ENCODE results near the gene CST7.
"Not testable (repeated sequence)": the region's sequence is repeated elsewhere in the genome, so short reads cannot be mapped to it uniquely, and the experiment has no call there.

Gene CST7

GRCh38 chr20:24917797-24918578 is 31.1 kb upstream of the CST7 start:
- ATAC-seq: peak; percentile 67
- H3K27me3 Mint-ChIP-seq: peaks cover 55% of the 10 kb centered on the region
- H3K36me3 Mint-ChIP-seq: peaks cover 5% of the 10 kb centered on the region
- no peaks in the 10 kb centered on the region for H3K9me3 Mint-ChIP-seq
- no peak overlapping the region for H3K27ac Mint-ChIP-seq
- H3K4me3 Mint-ChIP-seq: no peak overlapping the region
- no peaks in the 10 kb centered on the region for H3K4me1 Mint-ChIP-seq

DNA sequence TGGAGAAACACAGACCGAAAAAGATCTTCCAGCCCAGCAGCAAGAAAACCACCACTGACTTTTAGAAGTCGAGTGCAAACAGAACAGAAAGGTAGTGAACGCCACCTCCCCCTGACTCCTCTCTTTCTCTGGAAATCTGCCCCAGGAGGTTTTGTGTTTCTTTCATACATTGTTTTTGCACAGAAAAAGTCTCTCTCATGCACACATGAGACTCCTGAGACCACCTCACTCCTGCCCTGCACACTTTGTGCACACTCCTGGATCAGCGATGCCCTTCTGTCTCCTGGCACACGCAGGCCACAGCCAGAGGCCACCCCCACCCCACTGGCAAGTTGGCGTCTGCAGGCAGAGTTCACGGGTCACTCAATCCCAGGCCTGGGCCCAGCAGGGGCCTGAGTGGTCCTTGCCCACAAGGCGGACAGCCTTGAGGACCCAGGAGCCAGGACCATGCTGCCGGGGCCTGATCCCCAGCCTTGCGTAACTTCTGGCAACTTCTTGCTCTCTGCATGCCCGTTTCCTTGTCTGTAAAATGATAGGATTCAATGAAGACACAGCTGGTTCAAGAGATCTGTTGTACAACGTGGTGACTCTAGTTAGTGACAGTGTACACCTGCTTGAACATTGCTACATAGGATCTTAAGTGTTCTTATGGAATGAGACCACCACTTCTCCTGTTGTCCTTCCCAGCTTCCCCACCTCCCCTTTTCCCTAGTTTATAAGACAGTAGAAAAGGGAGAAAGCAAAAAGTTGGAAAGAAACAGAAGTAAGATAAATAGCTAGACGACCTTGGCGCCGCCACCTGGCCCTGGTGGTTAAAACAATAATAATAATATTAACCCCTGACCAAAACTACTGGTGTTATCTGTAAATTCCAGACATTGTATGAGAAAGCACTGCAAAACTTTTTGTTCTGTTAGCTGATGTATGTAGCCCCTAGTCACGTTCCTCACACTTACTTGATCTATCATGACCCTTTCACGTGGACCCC is 30.2 kb upstream of the CST7 start:
- no peak for ATAC-seq
- Mint-ChIP-seq H3K27me3 (peaks cover 51% of the 10 kb centered on the region), H3K4me3 (no peak overlapping the region), H3K9me3 (no peaks in the 10 kb centered on the region), H3K4me1 (no peaks in the 10 kb centered on the region), H3K27ac (no peak overlapping the region), H3K36me3 (peaks cover 5% of the 10 kb centered on the region)

GRCh38 chr20:24919665-24920064 is 29.4 kb upstream of the CST7 start:
- H3K9me3 Mint-ChIP-seq, H3K36me3 Mint-ChIP-seq, H3K4me3 Mint-ChIP-seq, H3K4me1 Mint-ChIP-seq, H3K27ac Mint-ChIP-seq, ATAC-seq: not testable (repeated sequence)
- peaks cover 51% of the 10 kb centered on the region for H3K27me3 Mint-ChIP-seq

DNA sequence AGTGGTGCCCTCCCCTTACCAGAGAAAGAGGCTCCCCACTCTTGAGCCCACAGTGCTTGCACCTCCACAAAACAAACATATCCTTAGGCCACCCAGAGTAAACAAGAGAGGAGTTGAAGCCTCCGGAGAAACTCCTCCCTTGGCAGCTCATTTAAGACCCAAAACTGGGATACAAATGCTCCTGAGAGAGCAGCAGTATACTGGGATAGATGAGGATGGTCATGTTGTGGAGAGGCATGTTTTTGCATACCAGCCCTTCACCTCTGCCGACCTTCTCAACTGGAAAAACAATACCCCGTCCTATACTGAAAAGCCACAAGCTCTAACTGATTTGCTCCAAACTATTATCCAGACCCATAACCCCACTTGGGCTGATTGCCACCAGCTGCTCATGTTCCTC is 28.4 kb upstream of the CST7 start:
- H3K27ac Mint-ChIP-seq, H3K36me3 Mint-ChIP-seq, H3K9me3 Mint-ChIP-seq, ATAC-seq, H3K4me3 Mint-ChIP-seq, H3K4me1 Mint-ChIP-seq: not testable (repeated sequence)
- H3K27me3 Mint-ChIP-seq: peaks cover 51% of the 10 kb centered on the region

DNA sequence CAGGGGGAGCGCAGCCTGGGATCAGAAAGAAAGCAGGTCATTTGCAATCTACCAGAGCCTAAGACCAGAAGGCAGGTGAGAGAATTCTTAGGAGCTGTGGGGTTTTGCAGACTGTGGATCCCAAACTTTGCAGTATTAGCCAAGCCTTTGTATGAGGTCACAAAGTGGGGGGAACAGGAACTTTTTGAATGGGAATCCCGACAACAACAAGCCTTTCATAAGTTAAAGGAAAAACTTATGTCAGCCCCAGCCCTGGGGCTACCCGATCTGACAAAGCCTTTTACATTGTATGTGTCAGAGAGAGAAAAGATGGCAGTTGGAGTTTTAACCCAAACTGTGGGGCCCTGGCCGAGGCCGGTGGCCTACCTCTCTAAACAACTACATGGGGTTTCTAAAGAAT is 19.8 kb upstream of the CST7 start:
- not testable (repeated sequence) for H3K27ac Mint-ChIP-seq, H3K4me1 Mint-ChIP-seq, H3K36me3 Mint-ChIP-seq, H3K4me3 Mint-ChIP-seq, ATAC-seq, H3K27me3 Mint-ChIP-seq, H3K9me3 Mint-ChIP-seq

DNA sequence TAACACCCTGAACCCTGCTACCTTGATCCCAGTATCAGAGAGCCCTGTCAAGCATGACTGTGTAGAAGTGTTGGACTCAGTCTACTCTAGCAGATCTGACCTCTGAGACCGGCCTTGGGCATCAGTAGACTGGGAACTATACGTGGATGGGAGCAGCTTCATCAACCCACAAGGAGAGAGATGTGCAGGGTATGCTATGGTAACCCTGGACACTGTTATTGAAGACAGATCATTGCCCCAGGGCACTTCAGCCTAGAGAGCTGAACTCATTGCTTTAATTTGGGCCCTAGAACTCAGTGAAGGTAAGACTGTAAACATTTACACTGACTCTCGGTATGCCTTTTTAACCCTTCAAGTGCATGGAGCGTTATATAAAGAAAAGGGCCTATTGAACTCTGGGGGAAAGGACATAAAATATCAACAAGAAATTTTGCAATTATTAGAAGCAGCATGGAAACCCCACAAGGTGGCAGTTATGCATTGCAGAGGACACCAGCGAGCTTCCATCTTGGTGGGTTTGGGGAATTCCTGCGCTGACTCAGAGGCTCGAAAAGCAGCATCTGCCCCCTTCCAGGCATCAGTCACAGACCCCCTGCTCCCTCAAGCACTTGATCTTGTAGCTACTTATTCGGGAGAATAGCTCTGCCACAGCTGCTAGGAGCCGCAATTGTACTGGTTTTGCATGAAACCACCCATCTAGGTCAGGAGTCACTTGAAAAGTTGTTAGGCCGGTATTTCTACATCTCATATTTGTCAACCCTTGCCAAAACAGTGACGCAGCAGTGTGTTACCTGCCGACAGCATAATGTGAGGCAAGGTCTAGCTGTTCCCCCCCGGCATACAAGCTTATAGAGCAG is 19.0 kb upstream of the CST7 start:
- not testable (repeated sequence) for H3K9me3 Mint-ChIP-seq, H3K36me3 Mint-ChIP-seq, H3K4me3 Mint-ChIP-seq, H3K4me1 Mint-ChIP-seq, H3K27me3 Mint-ChIP-seq, ATAC-seq, H3K27ac Mint-ChIP-seq

GRCh38 chr20:24930724-24931688 is 18.1 kb upstream of the CST7 start:
- H3K27me3 Mint-ChIP-seq: peaks cover 10% of the 10 kb centered on the region
- not testable (repeated sequence) for H3K36me3 Mint-ChIP-seq, H3K9me3 Mint-ChIP-seq, H3K4me1 Mint-ChIP-seq, H3K4me3 Mint-ChIP-seq, H3K27ac Mint-ChIP-seq, ATAC-seq

DNA sequence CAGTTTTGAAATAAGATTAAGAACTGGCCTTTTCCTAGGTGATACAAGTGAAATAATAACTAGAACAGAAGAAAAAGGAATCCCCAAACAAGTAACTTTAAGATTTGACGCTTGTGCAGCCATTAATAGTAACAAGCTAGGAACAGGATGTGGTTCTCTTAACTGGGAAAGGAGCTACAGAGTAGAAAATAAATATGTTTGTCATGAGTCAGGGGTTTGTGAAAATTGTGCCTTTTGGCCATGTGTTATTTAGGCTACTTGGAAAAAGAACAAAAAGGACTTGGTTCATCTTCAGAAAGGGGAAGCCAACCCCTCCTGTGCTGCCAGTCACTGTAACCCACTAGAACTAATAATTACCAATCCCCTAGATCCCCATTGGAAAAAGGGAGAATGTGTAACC is 17.2 kb upstream of the CST7 start:
- ATAC-seq, H3K27ac Mint-ChIP-seq, H3K4me1 Mint-ChIP-seq, H3K4me3 Mint-ChIP-seq, H3K36me3 Mint-ChIP-seq, H3K9me3 Mint-ChIP-seq: not testable (repeated sequence)
- peaks cover 17% of the 10 kb centered on the region for H3K27me3 Mint-ChIP-seq

DNA sequence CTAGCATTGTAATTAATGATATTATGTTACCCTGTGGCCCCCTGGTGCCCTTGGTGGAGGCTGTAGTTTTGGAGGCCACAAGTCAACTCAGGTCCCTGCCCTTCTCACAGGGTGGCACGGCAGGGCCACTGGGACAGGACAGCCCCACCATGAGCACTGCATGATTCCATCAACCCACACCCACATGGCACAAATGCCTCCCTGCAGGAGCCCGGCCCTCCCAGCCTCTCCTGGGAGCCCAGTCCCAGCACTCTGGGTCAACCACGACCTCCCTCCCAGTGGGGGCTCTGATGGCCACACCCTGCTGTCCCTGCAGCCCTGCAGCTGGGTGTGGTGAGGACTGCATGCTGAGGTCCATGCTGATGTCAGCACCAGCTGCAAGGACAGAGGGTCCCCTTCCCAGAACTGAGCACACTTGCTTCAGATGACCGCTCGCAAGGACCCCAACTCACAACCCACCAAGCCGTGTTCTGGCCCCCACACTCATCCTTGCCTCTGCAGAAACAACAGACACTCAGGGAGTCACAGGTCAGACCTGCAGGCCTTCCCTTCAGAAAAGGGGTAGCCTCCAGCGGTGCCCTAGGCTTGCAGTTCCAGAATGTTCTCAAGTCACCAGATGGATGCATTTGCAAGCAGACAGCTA is 15.7 kb upstream of the CST7 start:
- Mint-ChIP-seq H3K4me1 (no peaks in the 10 kb centered on the region), H3K36me3 (no peaks in the 10 kb centered on the region), H3K27me3 (peaks cover 17% of the 10 kb centered on the region), H3K27ac (no peak overlapping the region), H3K9me3 (no peaks in the 10 kb centered on the region), H3K4me3 (no peak overlapping the region)
- ATAC-seq: peak; percentile 16

GRCh38 chr20:24934101-24934661 is 14.9 kb upstream of the CST7 start:
- Mint-ChIP-seq H3K27me3 (peaks cover 17% of the 10 kb centered on the region), H3K27ac (no peak overlapping the region), H3K9me3 (no peaks in the 10 kb centered on the region), H3K4me1 (no peaks in the 10 kb centered on the region), H3K4me3 (no peak overlapping the region), H3K36me3 (no peaks in the 10 kb centered on the region)
- no peak for ATAC-seq

DNA sequence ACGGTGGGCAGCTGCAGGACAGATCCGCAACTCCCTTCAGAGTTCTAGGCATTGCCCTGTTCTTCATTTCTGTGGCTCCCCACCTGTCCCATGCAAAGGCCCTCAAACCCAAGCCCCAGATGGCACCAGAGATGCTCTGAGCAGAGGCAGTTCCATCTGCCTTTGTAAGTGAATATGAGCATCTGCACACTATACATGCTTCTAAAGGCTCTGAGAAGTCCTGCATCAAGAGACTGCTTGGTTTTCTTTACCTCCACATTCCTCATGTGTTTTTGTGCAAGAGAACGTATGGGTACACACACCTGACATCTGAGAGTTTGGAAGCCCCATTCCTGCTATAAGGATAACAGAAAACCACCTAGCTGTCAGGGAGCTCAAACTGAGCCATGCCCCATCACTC is 14.4 kb upstream of the CST7 start:
- peaks cover 17% of the 10 kb centered on the region for H3K27me3 Mint-ChIP-seq
- no peaks in the 10 kb centered on the region for H3K4me1 Mint-ChIP-seq
- H3K4me3 Mint-ChIP-seq: no peak overlapping the region
- ATAC-seq: no peak
- no peaks in the 10 kb centered on the region for H3K36me3 Mint-ChIP-seq
- H3K9me3 Mint-ChIP-seq: no peaks in the 10 kb centered on the region
- no peak overlapping the region for H3K27ac Mint-ChIP-seq

DNA sequence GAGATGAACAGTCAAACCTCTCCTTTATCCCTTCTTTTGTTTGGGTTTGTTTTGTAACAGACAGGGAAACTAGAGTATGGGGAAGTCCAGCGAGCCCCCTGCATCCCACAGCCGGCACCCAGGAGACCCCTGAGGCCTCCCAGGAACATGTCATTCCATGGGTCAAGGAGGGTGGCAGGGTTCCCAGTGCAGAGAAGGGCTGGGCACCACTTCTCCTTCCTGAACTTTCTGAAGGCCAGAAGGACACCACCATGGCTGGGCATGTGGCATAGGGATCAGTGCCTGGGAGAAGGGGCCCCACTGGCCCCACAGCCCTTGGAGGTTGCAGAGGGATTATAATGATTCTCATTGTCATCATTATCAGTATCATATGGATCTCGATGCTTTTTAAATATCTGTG is 13.9 kb upstream of the CST7 start:
- Mint-ChIP-seq H3K4me1 (no peaks in the 10 kb centered on the region), H3K27ac (no peak overlapping the region), H3K4me3 (no peak overlapping the region), H3K36me3 (no peaks in the 10 kb centered on the region), H3K27me3 (peaks cover 17% of the 10 kb centered on the region), H3K9me3 (no peaks in the 10 kb centered on the region)
- ATAC-seq: no peak

- H3K27ac Mint-ChIP-seq: no peak overlapping the region
- peaks cover 6% of the 10 kb centered on the region for H3K36me3 Mint-ChIP-seq
- no peak for ATAC-seq
- peaks cover 17% of the 10 kb centered on the region for H3K27me3 Mint-ChIP-seq
- H3K4me3 Mint-ChIP-seq: no peak overlapping the region
- no peaks in the 10 kb centered on the region for H3K4me1 Mint-ChIP-seq
- H3K9me3 Mint-ChIP-seq: peaks cover 4% of the 10 kb centered on the region
Observed at GRCh38 chr20:24935766-24936525, 13.1 kb upstream of the CST7 start.

All from stimulated activated memory B cell treated with anti-CD40 and anti-IgM and Interleukin-4, amounts not matched to agents 10 μg/mL and 1 μg/mL and 100 μg/mL, for 72 hours (primary cell).